ENCODE measurements around the gene CACHD1.
"Not testable (repeated sequence)": the region's sequence is repeated elsewhere in the genome, so short reads cannot be mapped to it uniquely, and the experiment has no call there.

The CACHD1 gene

GRCh38 chr1:64701886-64702285, 232.0 kb downstream of the CACHD1 start:
- DNase-seq (ENCODE audit: low read depth): no peak

DNA sequence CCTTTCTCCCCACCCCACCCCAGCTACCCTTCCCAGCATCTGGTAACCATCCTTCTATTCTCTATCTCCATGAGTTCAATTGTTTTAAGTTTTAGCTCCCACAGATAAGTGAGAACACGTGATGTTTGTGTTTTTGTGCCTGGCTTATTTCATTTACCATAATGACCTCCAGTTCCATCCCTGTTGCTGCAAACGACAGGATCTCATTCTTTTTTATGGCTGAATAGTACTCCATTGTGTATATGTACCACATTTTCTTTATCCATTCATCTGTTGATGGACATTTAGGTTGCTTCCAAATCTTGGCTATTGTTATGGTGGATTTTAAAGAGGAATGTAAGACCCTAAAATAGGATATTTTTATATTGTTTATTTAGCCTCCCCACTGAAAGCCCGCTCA, 232.7 kb downstream of the CACHD1 start:
- DNase-seq (ENCODE audit: low read depth): not testable (repeated sequence)

- no peak for DNase-seq (ENCODE audit: low read depth)
Observed at GRCh38 chr1:64703600-64703999, 233.7 kb downstream of the CACHD1 start.

GRCh38 chr1:64705591-64705990, 235.7 kb downstream of the CACHD1 start:
- DNase-seq (ENCODE audit: low read depth): no peak

DNA sequence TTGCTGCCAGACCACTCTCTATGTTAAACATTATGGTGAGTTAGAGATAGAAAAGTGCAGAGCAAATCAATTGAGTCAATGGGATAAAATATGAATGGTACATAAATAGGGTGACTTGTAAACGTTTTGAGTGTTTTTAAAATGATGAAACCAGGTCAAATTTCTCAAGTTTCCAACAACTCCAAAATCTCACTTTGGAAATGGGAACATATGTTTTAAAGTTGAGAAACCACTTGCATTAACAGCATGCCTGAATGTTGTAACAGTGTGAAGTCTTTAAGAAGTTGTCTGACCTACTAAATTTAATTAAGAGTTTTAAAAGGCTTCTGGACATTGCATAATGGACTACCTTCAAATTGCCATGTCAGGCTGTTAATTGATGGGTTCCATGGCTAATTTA, 241.3 kb downstream of the CACHD1 start:
- no peak for DNase-seq (ENCODE audit: low read depth)

DNA sequence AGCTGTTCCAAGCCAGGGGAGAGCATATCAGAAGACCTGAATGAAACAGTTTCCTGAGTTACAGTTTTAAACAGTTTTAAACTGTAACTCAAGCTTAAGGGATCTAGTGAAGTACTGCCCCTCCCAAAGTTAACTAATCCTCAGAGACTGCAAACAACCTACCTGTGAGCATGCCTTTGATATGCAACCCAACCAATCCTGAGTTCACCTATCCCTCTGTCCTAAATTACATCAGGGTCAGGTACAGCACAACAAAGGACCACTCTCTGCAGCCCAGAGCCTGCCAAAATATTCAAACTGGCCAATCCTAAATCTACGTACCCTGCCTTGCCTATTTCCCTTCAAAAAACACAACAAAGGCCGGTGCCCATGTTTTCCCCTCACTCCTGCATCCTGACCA, 242.1 kb downstream of the CACHD1 start:
- DNase-seq (ENCODE audit: low read depth): no peak

GRCh38 chr1:64715186-64715585, 245.3 kb downstream of the CACHD1 start:
- DNase-seq (ENCODE audit: low read depth): no peak

- DNase-seq (ENCODE audit: low read depth): no peak
Observed at GRCh38 chr1:64721135-64721534, 251.2 kb downstream of the CACHD1 start.

GRCh38 chr1:64721576-64722145, 251.7 kb downstream of the CACHD1 start:
- DNase-seq (ENCODE audit: low read depth): no peak

DNA sequence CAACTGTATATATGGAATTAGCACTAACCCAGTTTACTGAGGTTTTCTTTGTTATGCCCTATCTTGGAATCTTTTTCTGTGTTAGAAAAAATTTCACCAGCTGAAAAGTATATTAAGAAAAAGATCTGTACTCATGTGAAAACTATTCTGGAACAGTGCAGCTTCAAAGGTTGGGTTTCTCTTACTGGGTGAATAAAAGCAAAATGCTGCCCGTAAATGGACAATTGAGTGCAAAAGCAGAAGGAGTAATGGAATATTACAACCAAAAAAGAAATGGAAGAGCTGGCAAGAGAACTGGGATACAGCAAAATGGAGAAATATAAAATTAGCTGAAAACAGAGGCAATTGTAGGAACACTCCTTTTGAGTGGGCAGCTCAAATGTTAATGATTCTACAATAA, 257.9 kb downstream of the CACHD1 start:
- DNase-seq (ENCODE audit: low read depth): no peak

DNA sequence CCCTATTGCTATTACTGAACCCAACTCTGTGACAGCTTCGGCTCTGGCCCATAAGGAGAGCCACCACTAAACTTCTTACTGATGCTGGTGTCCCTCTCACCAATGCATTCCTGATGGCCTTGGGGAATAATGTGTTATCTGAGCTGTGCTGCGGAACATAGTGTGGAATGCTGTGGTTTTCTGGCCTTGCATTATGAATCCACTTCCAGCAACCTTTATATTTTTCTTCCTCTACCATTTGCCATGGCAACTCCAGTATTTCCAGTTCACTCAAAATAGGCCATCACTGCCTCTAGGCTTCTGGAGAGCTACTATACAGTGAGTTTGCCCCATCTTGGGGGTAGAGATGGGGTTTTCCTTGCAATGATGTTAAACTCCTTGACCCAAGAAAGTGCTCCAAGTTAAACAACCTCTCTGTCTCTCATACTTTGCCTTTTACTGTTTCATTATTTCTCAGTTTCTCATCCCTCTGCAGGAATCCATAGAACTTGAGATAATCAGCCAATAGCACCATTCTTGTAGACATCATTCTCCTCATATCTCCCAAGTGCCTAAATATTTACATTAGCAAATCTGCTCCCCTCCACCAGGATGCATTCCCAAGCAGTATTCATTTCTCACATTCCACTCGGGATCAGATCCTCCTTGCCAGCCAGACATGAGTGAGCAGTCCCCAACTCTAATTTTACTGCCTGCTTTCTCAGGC, 263.8 kb downstream of the CACHD1 start:
- DNase-seq (ENCODE audit: low read depth): no peak

GRCh38 chr1:64734287-64734652, 264.3 kb downstream of the CACHD1 start:
- DNase-seq (ENCODE audit: low read depth): no peak

DNA sequence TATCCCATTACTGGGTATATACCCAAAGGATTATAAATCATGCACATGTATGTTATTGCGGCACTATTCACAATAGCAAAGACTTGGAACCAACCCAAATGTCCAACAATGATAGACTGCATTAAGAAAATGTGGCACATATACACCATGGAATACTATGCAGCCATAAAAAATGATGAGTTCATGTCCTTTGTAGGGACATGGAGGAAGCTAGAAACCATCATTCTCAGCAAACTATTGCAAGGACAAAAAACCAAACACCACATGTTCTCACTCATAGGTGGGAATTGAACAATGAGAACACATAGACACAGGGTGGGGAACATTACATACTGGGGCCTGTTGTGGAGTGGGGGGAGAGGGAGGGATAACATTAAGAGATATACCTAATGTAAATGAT, 270.8 kb downstream of the CACHD1 start:
- not testable (repeated sequence) for DNase-seq (ENCODE audit: low read depth)
